Measurements from ENCODE around the gene PCK1. TPM values are rescaled to one million over a fixed set of nuclear protein-coding genes. Genes with fewer than 3 reads are reported as not detected.

The PCK1 gene
- total RNA-seq, 6 donors from 2014 or later: 0.23 to 1.3 (median 0.51) TPM; not detected in 3

DNA sequence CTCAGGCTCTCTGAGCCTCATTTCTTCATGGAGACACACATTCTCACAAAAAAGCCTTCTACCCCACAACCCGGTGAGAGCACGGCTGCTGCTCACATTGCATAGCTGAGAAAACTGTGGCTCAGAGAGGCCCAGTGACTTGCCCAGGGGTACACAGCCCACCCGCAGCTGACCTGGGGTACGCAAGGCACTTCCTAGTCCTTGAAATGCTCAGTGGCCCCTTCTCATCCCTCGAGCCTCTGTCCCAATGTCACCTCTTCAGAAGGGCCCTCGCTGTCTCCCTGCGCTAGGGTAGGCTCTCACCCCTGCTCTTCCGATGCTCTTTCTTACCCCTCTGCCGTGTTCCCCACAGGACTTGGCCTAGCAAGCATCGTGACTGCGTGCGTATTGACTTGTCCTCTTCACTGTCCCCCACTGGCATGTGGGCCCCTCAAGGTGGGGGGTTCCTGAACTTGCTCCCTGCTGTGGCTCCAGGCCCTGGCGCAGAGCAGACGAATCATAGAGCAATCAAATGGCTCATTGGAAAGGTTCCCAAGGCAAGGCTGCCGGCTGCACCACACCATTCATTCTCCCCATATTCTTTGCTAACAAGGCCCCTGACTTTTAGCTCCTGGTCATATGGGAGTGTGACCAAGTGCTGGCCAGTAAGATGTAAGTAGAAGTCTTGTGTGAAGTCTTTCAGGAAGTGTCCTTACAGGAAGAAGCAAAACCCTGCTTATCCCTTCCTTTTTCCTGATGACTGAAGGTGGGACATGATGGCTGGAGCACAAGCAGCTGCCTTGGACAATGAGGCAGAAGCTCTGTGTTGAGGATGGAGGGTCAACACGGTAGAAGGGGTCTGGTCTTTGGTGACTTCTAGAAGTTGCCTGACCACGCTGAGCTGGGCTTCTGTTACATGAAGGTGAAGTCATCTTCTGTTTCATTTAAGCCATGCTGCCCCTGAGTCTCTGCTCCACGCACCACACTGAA is 22.7 kb downstream of the PCK1 start:
- no peak overlapping the region for H3K4me3 ChIP-seq
- no peak for DNase-seq
- ATAC-seq (ENCODE audit: low FRiP score in 2 of 2): no peak
- H3K4me1 ChIP-seq: peaks cover 19 to 26% (median 22%) of the 10 kb centered on the region in 4 donors
- peaks cover 0 to 7% (median 0%) of the 10 kb centered on the region in 4 donors for H3K9me3 ChIP-seq
- H3K36me3 ChIP-seq: no peaks in the 10 kb centered on the region
- WGBS, 2 donors: 84 to 89% methylated on average over 15 to 18 of the region's 18 CpGs
- H3K27me3 ChIP-seq: peaks cover 0 to 3% (median 1%) of the 10 kb centered on the region in 4 donors
- TF ChIP-seq EP300 (IDR thresholded peaks at IDR 0.05): no peak
- TF ChIP-seq POLR2A (IDR thresholded peaks at IDR 0.05): no peak
- TF ChIP-seq, protein P1, sequence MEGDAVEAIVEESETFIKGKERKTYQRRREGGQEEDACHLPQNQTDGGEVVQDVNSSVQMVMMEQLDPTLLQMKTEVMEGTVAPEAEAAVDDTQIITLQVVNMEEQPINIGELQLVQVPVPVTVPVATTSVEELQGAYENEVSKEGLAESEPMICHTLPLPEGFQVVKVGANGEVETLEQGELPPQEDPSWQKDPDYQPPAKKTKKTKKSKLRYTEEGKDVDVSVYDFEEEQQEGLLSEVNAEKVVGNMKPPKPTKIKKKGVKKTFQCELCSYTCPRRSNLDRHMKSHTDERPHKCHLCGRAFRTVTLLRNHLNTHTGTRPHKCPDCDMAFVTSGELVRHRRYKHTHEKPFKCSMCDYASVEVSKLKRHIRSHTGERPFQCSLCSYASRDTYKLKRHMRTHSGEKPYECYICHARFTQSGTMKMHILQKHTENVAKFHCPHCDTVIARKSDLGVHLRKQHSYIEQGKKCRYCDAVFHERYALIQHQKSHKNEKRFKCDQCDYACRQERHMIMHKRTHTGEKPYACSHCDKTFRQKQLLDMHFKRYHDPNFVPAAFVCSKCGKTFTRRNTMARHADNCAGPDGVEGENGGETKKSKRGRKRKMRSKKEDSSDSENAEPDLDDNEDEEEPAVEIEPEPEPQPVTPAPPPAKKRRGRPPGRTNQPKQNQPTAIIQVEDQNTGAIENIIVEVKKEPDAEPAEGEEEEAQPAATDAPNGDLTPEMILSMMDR (IDR thresholded peaks at IDR 0.05): peak in 1 of 6 experiments; percentile 2
- TF ChIP-seq POLR2AphosphoS5 (IDR thresholded peaks at IDR 0.05): no peak
- peak overlapping the region in 3 of 4 donors; percentile 24 to 52 (median 32) for H3K27ac ChIP-seq

DNA sequence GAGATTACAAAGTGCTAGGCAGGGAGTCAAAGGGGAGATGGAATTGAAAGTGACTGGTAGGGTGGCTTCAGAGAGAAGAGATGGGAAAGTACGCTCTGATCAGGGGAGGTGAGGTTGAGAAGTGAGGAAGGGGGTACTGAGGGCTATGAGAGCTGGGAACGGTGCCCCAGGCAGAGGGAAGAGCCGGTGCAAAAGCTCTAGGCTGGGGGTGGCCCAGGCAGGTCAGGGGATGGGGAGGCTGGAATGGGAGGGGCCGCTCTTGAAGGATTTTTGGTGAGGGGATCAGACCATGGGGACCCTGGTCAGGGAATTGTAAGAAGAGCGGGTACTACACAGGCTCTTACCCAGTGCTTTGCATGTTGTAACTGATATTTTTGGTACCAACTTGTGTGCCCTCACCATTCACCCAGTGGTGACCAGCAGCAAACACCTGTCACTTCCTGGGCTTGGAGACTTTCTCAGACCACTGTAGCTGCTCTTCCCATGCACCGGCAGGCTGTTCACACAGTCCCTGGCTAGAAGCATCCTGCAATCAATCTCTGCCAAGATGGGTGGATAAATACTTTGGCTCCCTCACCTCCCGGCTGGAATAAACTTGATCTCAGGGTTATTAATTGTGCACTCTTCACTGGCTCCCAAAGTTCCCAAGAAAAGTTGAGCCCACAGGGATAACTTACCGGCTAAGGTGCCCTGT is 24.0 kb downstream of the PCK1 start:
- H3K4me3 ChIP-seq: no peak overlapping the region
- no peaks in the 10 kb centered on the region for H3K36me3 ChIP-seq
- H3K27me3 ChIP-seq: peaks cover 0 to 2% (median under 1%) of the 10 kb centered on the region in 4 donors
- H3K27ac ChIP-seq: no peak overlapping the region
- no peak for ATAC-seq (ENCODE audit: low FRiP score in 2 of 2)
- peaks cover 19 to 26% (median 22%) of the 10 kb centered on the region in 4 donors for H3K4me1 ChIP-seq
- no peak for TF ChIP-seq POLR2A (IDR thresholded peaks at IDR 0.05)
- no peak for TF ChIP-seq EP300 (IDR thresholded peaks at IDR 0.05)
- no peak for TF ChIP-seq POLR2AphosphoS5 (IDR thresholded peaks at IDR 0.05)
- TF ChIP-seq, protein P1 (IDR thresholded peaks at IDR 0.05): no peak
- peaks cover 0 to 7% (median 0%) of the 10 kb centered on the region in 4 donors for H3K9me3 ChIP-seq
- 78 to 80% methylated on average over 8 of the region's 8 CpGs for WGBS, 2 donors
- no peak for DNase-seq

DNA sequence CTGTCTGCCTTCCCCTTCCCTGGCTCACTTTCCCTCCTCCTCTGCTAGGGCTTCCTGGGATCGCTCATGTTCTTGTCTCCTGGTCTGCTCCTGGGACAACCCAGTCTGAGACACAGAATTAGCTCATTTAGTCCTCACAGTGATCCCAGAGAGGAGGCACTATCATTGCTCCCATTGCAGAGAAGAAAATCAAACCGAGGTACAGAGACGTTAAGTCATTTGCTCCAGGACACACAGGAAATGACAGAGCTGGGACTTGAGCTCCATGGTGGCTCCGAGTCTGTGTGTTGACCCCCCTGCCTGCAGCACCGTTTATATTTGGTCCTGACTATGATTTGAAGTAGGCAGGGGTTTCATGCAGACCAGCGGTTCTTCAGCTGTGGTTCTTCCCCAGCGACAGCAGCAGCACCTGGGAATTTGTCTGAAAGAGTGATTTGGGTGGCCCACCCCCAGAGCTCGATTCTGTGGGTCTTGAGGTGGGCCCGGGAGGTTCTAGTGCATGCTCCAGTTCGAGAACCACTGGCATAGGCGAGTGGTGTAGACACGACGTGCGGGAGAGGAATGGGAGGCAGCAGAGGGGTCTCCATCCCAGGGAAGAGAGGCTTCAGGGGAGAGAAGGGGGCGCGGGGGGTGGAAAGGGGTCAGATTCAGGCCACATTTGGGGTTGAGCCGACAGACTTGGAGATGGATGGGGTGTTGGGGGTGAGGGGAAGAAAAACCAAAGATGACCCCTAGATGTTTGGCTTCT is 24.7 kb downstream of the PCK1 start:
- no peaks in the 10 kb centered on the region for H3K36me3 ChIP-seq
- WGBS, 2 donors: 78 to 80% methylated on average over 17 of the region's 17 CpGs

DNA sequence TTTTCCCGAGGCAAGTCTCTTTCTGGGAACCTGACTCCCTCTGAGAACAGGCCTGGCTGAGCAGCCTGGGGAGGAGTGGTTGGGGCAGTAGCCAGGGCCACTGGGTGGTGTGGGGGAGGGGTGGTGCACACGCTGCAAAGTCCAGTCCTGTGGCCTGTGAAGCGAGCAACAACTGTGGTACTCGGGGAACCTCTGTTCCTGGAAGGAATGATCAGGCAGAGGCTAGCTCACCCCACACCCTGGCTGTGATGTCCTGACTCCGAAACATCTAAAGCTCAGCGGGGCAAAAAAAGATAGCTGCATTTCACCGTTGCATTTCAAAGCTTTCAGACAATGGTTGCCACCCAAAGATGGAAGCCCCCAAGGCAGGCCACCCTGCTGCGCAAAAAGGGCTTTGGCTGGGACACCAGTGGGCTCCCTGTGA is 25.5 kb downstream of the PCK1 start:
- H3K4me3 ChIP-seq: no peak overlapping the region
- no peak overlapping the region for H3K27ac ChIP-seq
- no peak for ATAC-seq (ENCODE audit: low FRiP score in 2 of 2)
- WGBS, 2 donors: 46 to 87% methylated on average over 4 to 8 of the region's 8 CpGs
- TF ChIP-seq EP300 (IDR thresholded peaks at IDR 0.05): no peak
- TF ChIP-seq, protein P1 (IDR thresholded peaks at IDR 0.05): no peak
- TF ChIP-seq POLR2A (IDR thresholded peaks at IDR 0.05): no peak
- no peak for TF ChIP-seq POLR2AphosphoS5 (IDR thresholded peaks at IDR 0.05)
- no peaks in the 10 kb centered on the region for H3K27me3 ChIP-seq
- peaks cover 0 to 7% (median 0%) of the 10 kb centered on the region in 4 donors for H3K9me3 ChIP-seq
- no peaks in the 10 kb centered on the region for H3K36me3 ChIP-seq
- no peak for DNase-seq
- H3K4me1 ChIP-seq: peaks cover 11 to 19% (median 17%) of the 10 kb centered on the region in 4 donors

More for the DNA sequence above, 24.7 kb downstream of the PCK1 start:
- TF ChIP-seq EP300 (IDR thresholded peaks at IDR 0.05): no peak
- no peak for TF ChIP-seq POLR2A (IDR thresholded peaks at IDR 0.05)
- TF ChIP-seq, protein P1 (IDR thresholded peaks at IDR 0.05): no peak
- no peak for TF ChIP-seq POLR2AphosphoS5 (IDR thresholded peaks at IDR 0.05)
- H3K4me3 ChIP-seq: no peak overlapping the region
- H3K27ac ChIP-seq: no peak overlapping the region
- ATAC-seq (ENCODE audit: low FRiP score in 2 of 2): no peak
- H3K4me1 ChIP-seq: peaks cover 16 to 23% (median 21%) of the 10 kb centered on the region in 4 donors
- DNase-seq: no peak
- peaks cover 0 to 2% (median 0%) of the 10 kb centered on the region in 4 donors for H3K27me3 ChIP-seq
- H3K9me3 ChIP-seq: peaks cover 0 to 7% (median 0%) of the 10 kb centered on the region in 4 donors
